Activated B cell treated with CpG ODN at 0.5 μM for 24 hours (primary cell): ENCODE measurements around the gene EFNA3. TPM values are rescaled to one million over a fixed set of nuclear protein-coding genes. Genes with fewer than 3 reads are reported as not detected.

Source experiments
- ATAC-seq: fragments of 200-7000 bp; cut with Tn5 transposase; one replicate; pipeline ENCODE4 v1.10.0; 2021; ENCODE audit warnings: low read depth, mild to moderate bottlenecking, moderate library complexity
- CTCF ChIA-PET: fragments of 350-600 bp; sonication (Branson Sonifier 250); formaldehyde crosslinking; loops from one replicate; lab custom pipeline; 2021; ENCODE audit warnings: antibody characterized with exemption; lab: Charles Lee
- POLR2A ChIA-PET: fragments of 350-600 bp; sonication (Branson Sonifier 250); formaldehyde crosslinking; loops from one replicate; lab custom pipeline; 2021; ENCODE audit warnings: antibody characterized with exemption; lab: Charles Lee
- DNase-seq: peaks from one replicate; pipeline ENCODE4 v3.0.0; 2022
- H3K27ac Mint-ChIP-seq: one replicate; pipeline ENCODE4 v1.8.0; 2020; ENCODE audit warnings: mixed read lengths
- H3K27me3 Mint-ChIP-seq: one replicate; pipeline ENCODE4 v1.8.0; 2021; ENCODE audit warnings: mixed read lengths
- H3K36me3 Mint-ChIP-seq: one replicate; pipeline ENCODE4 v1.8.0; 2021; ENCODE audit warnings: low read depth, mixed read lengths
- H3K4me1 Mint-ChIP-seq: one replicate; pipeline ENCODE4 v1.8.0; 2021; ENCODE audit warnings: mixed read lengths
- H3K4me3 Mint-ChIP-seq: one replicate; pipeline ENCODE4 v1.8.0; 2020; ENCODE audit warnings: mild to moderate bottlenecking, mixed read lengths
- H3K9me3 Mint-ChIP-seq: one replicate; pipeline ENCODE4 v1.8.0; 2020; ENCODE audit warnings: mixed read lengths
- CTCF ChIP-seq: fragments of 200-600 bp; IDR thresholded peaks from one replicate; pipeline ENCODE4 v1.8.0; 2022; ENCODE audit warnings: antibody characterized with exemption, mild to moderate bottlenecking
- intact Hi-C: fragments of 100-400 bp; cut with micrococcal nuclease; formaldehyde crosslinking; loops from one replicate; pipeline ENCODE4 v1.15.1; 2024
- total RNA-seq: library from RNA; stranded (reverse); gene quantifications from 2 replicates; pipeline ENCODE4 v1.2.3, GENCODE V29; 2022

The EFNA3 gene
- total RNA-seq, 1 donor from 2014 or later = 1.2 TPM

GRCh38 chr1:155079487-155080311 lies 1.1 kb downstream of the EFNA3 start:
- Mint-ChIP-seq H3K27me3 (peaks cover 28% of the 10 kb centered on the region), H3K9me3 (no peaks in the 10 kb centered on the region), H3K27ac (peak overlapping the region; percentile 74), H3K36me3 (no peaks in the 10 kb centered on the region), H3K4me3 (peak overlapping the region; percentile 77), H3K4me1 (peaks cover 47% of the 10 kb centered on the region)
- POLR2A ChIA-PET = interaction anchor here (0.6 to 2.4 kb wide), 8 partner anchors 9 to 90 kb away, joined by 3 to 7 read pairs (median 3); partner anchors contain the start of genes ADAM15 and SLC50A1
- DNase-seq (no peak), ATAC-seq (no peak)
- intact Hi-C loops = loop anchor here (1.0 kb wide), 1 partner anchor 8 kb away; no protein-coding TSS in a partner anchor
- CTCF ChIA-PET = interaction anchor here (1.1 to 1.5 kb wide), 2 partner anchors 9 to 93 kb away, joined by 3 read pairs; partner anchors contain the start of gene KRTCAP2
- TF ChIP-seq CTCF = no peak

GRCh38 chr1:155080312-155081228 lies 1.9 kb downstream of the EFNA3 start:
- ChIA-PET POLR2A (interaction anchor here (0.6 to 2.4 kb wide), 7 partner anchors 10 to 521 kb away, joined by 3 to 7 read pairs (median 3); partner anchors contain the start of gene KRTCAP2), CTCF (interaction anchor here (0.6 to 1.5 kb wide), 5 partner anchors 10 to 1512 kb away, joined by 3 read pairs; partner anchors contain the start of gene EFNA4)
- TF ChIP-seq CTCF = no peak
- no peak overlapping the region for H3K27ac Mint-ChIP-seq
- ATAC-seq (no peak), DNase-seq (peak; percentile 37)
- peak overlapping the region; percentile 76 for H3K4me3 Mint-ChIP-seq
- peaks cover 28% of the 10 kb centered on the region for H3K27me3 Mint-ChIP-seq
- intact Hi-C loops = no loop called here
- H3K36me3 Mint-ChIP-seq = no peaks in the 10 kb centered on the region
- no peaks in the 10 kb centered on the region for H3K9me3 Mint-ChIP-seq
- H3K4me1 Mint-ChIP-seq = peaks cover 53% of the 10 kb centered on the region

- ChIA-PET CTCF (interaction anchor here (0.6 to 4.3 kb wide), 7 partner anchors 18 to 1511 kb away, joined by 3 to 84 read pairs (median 3); partner anchors contain the start of gene EFNA4), POLR2A (interaction anchor here (1.1 to 2.4 kb wide), 4 partner anchors 11 to 522 kb away, joined by 3 to 7 read pairs (median 4); partner anchors contain the start of gene KRTCAP2)
- no peaks in the 10 kb centered on the region for H3K9me3 Mint-ChIP-seq
- H3K27me3 Mint-ChIP-seq = peaks cover 28% of the 10 kb centered on the region
- peak overlapping the region; percentile 10 for H3K27ac Mint-ChIP-seq
- peaks cover 60% of the 10 kb centered on the region for H3K4me1 Mint-ChIP-seq
- peak; percentile 31 for DNase-seq
- H3K4me3 Mint-ChIP-seq = peak overlapping the region; percentile 76
- intact Hi-C loops = no loop called here
- no peak for TF ChIP-seq CTCF
- H3K36me3 Mint-ChIP-seq = no peaks in the 10 kb centered on the region
- no peak for ATAC-seq
Observed at GRCh38 chr1:155081472-155082300, 3.0 kb downstream of the EFNA3 start.

GRCh38 chr1:155082301-155083051 lies 3.8 kb downstream of the EFNA3 start:
- H3K36me3 Mint-ChIP-seq = no peaks in the 10 kb centered on the region
- TF ChIP-seq CTCF = no peak
- no peak overlapping the region for H3K27ac Mint-ChIP-seq
- H3K9me3 Mint-ChIP-seq = no peaks in the 10 kb centered on the region
- peak overlapping the region; percentile 68 for H3K4me3 Mint-ChIP-seq
- intact Hi-C loops = no loop called here
- ChIA-PET POLR2A (interaction anchor here (0.6 kb wide), 2 partner anchors 9 to 334 kb away, joined by 7 read pairs; no protein-coding TSS in a partner anchor), CTCF (interaction anchor here (1.1 to 4.3 kb wide), 3 partner anchors 19 to 63 kb away, joined by 3 to 84 read pairs (median 3); partner anchors contain the start of gene EFNA4)
- peaks cover 60% of the 10 kb centered on the region for H3K4me1 Mint-ChIP-seq
- DNase-seq = no peak
- ATAC-seq = no peak
- H3K27me3 Mint-ChIP-seq = peaks cover 28% of the 10 kb centered on the region
